ENCODE measurements around the gene TMEM176A. TPM values are rescaled to one million over a fixed set of nuclear protein-coding genes. Genes with fewer than 3 reads are reported as not detected.

Gene TMEM176A
- total and polyA plus RNA-seq, 9 donors: 71.8 to 166 (median 127) TPM

GRCh38 chr7:150854066-150855000, 53.8 kb downstream of the TMEM176A start:
- WGBS, 3 donors: 77 to 82% (median 78%) methylated on average over 19 of the region's 19 CpGs
- H3K4me3 ChIP-seq: no peak overlapping the region
- H3K27me3 ChIP-seq: no peaks in the 10 kb centered on the region
- H3K27ac ChIP-seq: no peak overlapping the region
- no peaks in the 10 kb centered on the region for H3K4me1 ChIP-seq (ENCODE audit: insufficient read depth)
- intact Hi-C loops (cut with DNase I): no loop called here
- H3K36me3 ChIP-seq: no peaks in the 10 kb centered on the region
- H3K9me3 ChIP-seq: no peaks in the 10 kb centered on the region
- peak in 1 of 5 donors; percentile 3 for DNase-seq
- no peak for TF ChIP-seq EP300 (IDR thresholded peaks at IDR 0.05)
- TF ChIP-seq POLR2A (IDR thresholded peaks at IDR 0.05): no peak
- TF ChIP-seq, protein P1, sequence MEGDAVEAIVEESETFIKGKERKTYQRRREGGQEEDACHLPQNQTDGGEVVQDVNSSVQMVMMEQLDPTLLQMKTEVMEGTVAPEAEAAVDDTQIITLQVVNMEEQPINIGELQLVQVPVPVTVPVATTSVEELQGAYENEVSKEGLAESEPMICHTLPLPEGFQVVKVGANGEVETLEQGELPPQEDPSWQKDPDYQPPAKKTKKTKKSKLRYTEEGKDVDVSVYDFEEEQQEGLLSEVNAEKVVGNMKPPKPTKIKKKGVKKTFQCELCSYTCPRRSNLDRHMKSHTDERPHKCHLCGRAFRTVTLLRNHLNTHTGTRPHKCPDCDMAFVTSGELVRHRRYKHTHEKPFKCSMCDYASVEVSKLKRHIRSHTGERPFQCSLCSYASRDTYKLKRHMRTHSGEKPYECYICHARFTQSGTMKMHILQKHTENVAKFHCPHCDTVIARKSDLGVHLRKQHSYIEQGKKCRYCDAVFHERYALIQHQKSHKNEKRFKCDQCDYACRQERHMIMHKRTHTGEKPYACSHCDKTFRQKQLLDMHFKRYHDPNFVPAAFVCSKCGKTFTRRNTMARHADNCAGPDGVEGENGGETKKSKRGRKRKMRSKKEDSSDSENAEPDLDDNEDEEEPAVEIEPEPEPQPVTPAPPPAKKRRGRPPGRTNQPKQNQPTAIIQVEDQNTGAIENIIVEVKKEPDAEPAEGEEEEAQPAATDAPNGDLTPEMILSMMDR (IDR thresholded peaks at IDR 0.05): no peak

Other genes starting within 250 kb of the TMEM176A start
- 10 to 100 TPM in 3 of 7 donors, 1 to 10 TPM in 4; 5.4 to 18.8 (median 9.6) TPM for gene GIMAP4, start 233.4 kb upstream of the TMEM176A start, total RNA-seq
- 10 to 100 TPM; 19.7 to 59.3 TPM for gene GIMAP4, start 233.4 kb upstream of the TMEM176A start, polyA plus RNA-seq
- 10 to 100 TPM in 4 of 7 donors, 1 to 10 TPM in 3; 3.6 to 17.0 (median 11.4) TPM for gene GIMAP6, start 168.4 kb upstream of the TMEM176A start, total RNA-seq
- 10 to 100 TPM; 16.5 to 38.1 TPM for gene GIMAP6, start 168.4 kb upstream of the TMEM176A start, polyA plus RNA-seq
- gene GIMAP2, start 115.1 kb upstream of the TMEM176A start, total RNA-seq: 10 to 100 TPM in 3 of 7 donors, 1 to 10 TPM in 4; 6.0 to 13.3 (median 10.0) TPM
- gene GIMAP2, start 115.1 kb upstream of the TMEM176A start, polyA plus RNA-seq: 10 to 100 TPM; 14.4 to 19.4 TPM
- 1 to 10 TPM in 6 of 7 donors, under 1 TPM in 1; 0.58 to 3.1 (median 1.9) TPM for gene GIMAP1, start 84.2 kb upstream of the TMEM176A start, total RNA-seq
- 1 to 10 TPM; 5.5 to 6.2 TPM for gene GIMAP1, start 84.2 kb upstream of the TMEM176A start, polyA plus RNA-seq
- gene GIMAP5, start 63.4 kb upstream of the TMEM176A start, total RNA-seq: 1 to 10 TPM; 1.7 to 7.9 (median 5.6) TPM
- 10 to 100 TPM; 19.3 to 39.7 TPM for gene GIMAP5, start 63.4 kb upstream of the TMEM176A start, polyA plus RNA-seq
- 100 to 1,000 TPM in 6 of 7 donors, 10 to 100 TPM in 1; 86.7 to 145 (median 137) TPM for gene TMEM176B, start 405 bp upstream of the TMEM176A start, total RNA-seq
- gene TMEM176B, start 405 bp upstream of the TMEM176A start, polyA plus RNA-seq: 100 to 1,000 TPM; 109 to 131 TPM
- under 1 TPM in 2 of 7 donors, not detected in 5; 0.26 to 0.95 TPM for gene AOC1, start 51.7 kb downstream of the TMEM176A start, total RNA-seq
- gene AOC1, start 51.7 kb downstream of the TMEM176A start, polyA plus RNA-seq: not detected
- gene KCNH2, start 177.6 kb downstream of the TMEM176A start, total RNA-seq: 10 to 100 TPM in 2 of 7 donors, 1 to 10 TPM in 5; 2.0 to 26.3 (median 8.0) TPM
- gene KCNH2, start 177.6 kb downstream of the TMEM176A start, polyA plus RNA-seq: 1 to 10 TPM; 3.0 to 5.0 TPM
- 10 to 100 TPM in 1 of 7 donors, 1 to 10 TPM in 6; 2.9 to 26.0 (median 5.4) TPM for gene NOS3, start 190.2 kb downstream of the TMEM176A start, total RNA-seq
- 1 to 10 TPM; 1.0 to 8.9 TPM for gene NOS3, start 190.2 kb downstream of the TMEM176A start, polyA plus RNA-seq
- 1 to 10 TPM in 1 of 7 donors, under 1 TPM in 6; 0.18 to 1.0 (median 0.40) TPM for gene ATG9B, start 223.7 kb downstream of the TMEM176A start, total RNA-seq
- under 1 TPM; 0.03 to 0.19 TPM for gene ATG9B, start 223.7 kb downstream of the TMEM176A start, polyA plus RNA-seq
- 10 to 100 TPM; 15.5 to 45.2 (median 29.1) TPM for gene ABCB8, start 227.7 kb downstream of the TMEM176A start, total RNA-seq
- gene ABCB8, start 227.7 kb downstream of the TMEM176A start, polyA plus RNA-seq: 10 to 100 TPM in 1 of 2 donors, 1 to 10 TPM in 1; 6.1 to 14.7 TPM
- 1 to 10 TPM; 2.5 to 9.4 (median 4.5) TPM for gene ASIC3, start 247.8 kb downstream of the TMEM176A start, total RNA-seq
- 1 to 10 TPM; 1.0 to 2.9 TPM for gene ASIC3, start 247.8 kb downstream of the TMEM176A start, polyA plus RNA-seq